HG02938 (cell line): ENCODE results near the gene CD86.
"Not testable (repeated sequence)": the region's sequence is repeated elsewhere in the genome, so short reads cannot be mapped to it uniquely, and the experiment has no call there.

ENCODE experiments used
- ATAC-seq: cut with Tn5 transposase; IDR thresholded peaks from one replicate; pipeline ENCODE4 v1.9.1; 2021; ENCODE audit warnings: mild to moderate bottlenecking, moderate library complexity; ENCODE audit not compliant: unreplicated experiment

Gene CD86

GRCh38 chr3:122055215-122055614 lies at the start of gene CD86:
Gene CD86 (plus strand): TSS chr3:122055362. CDS start chr3:122055490, 128 bp downstream.
- ATAC-seq = peak; percentile 92

- ATAC-seq = no peak
Measured at GRCh38 chr3:122006267-122006666, 48.9 kb upstream of the CD86 start.

DNA sequence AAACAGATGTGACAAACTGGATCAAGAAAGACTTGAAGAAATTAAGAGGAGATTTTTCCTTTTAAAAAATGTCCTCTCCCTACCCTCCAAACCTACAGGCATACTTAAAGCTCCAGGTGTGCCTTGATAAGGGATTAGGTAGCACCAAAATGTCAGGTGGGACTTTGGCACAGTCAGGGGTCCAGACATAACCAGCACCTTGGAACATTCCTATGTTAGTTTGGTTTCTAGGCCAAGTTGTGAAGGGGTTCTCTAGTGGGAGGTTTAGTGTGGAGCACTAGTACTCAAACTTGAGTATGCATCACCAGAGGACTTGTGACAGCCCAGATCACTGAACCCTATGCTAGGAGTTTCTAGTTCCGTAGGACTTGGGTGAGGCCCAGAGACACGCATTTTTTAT lies 47.0 kb upstream of the CD86 start:
- ATAC-seq = no peak

GRCh38 chr3:122010506-122010905 lies 44.7 kb upstream of the CD86 start:
- ATAC-seq = no peak

DNA sequence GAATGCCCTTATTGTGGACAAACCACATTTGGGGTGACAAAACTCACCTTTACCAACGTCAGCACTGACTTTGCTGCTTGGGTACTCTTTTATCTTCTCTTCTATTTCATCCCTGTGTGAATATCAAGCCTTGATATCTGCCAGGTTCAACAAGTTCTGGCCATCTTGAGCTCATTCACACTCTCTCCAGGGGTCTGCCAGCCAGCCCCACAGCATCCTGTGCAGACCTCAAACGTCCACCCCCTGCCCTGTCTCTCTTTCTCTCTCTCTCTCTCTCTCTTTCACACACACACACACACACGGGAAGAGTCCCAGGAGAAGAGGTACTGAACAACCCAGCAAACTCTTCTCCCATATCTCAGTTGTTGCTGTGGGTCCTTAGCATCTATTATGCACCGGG lies 43.8 kb upstream of the CD86 start:
- no peak for ATAC-seq

- ATAC-seq = no peak
Measured at GRCh38 chr3:122012821-122013220, 42.3 kb upstream of the CD86 start.

DNA sequence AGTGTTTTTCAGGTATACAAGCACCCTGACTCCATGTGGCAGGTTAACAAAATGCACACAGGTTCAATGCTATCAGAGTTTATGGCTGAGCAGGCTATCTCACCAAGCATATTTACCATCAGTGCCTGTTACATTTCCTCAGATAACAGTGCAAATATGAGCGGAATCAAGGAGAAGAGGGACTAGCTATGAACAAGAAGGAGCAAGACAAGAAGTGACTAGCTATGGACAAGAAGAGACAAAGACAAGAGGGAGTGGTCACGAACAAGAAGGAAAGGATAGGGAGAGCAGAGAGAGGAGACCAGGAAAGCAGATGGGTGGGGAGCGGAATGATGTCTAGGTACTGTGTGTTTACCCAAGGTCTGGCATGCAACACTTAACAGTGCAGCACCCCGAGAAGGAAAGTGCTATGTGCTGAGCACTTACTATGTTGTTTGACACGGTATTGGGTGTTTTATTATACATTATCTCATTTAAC lies 41.7 kb upstream of the CD86 start:
- no peak for ATAC-seq

GRCh38 chr3:122014741-122015140 lies 40.4 kb upstream of the CD86 start:
- ATAC-seq = peak; percentile 94

GRCh38 chr3:122019493-122019892 lies 35.7 kb upstream of the CD86 start:
- no peak for ATAC-seq

DNA sequence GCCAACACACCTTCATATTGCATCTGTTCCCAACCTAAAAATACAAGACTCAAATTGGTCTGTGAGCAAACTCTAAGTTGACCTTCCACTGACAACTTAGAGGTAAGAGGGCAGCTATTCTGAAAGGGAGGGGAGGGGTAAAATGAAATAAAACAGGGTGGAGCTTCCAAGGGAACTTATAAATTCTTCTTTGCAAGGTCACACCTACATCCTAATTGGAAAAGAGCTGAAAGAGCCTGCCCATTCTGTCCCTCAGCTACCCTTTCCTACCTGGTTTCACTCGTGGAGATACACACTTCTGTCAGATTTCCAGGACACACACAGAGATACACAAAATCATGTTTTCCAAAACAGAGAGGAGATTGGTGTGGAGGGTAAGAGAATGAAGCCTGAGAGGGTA lies 34.1 kb upstream of the CD86 start:
- no peak for ATAC-seq

- no peak for ATAC-seq
Measured at GRCh38 chr3:122021811-122022401, 33.3 kb upstream of the CD86 start, which contains the start of gene ILDR1. Gene ILDR1 (minus strand): TSS chr3:122022247. CDS start chr3:122022077, 170 bp downstream.

DNA sequence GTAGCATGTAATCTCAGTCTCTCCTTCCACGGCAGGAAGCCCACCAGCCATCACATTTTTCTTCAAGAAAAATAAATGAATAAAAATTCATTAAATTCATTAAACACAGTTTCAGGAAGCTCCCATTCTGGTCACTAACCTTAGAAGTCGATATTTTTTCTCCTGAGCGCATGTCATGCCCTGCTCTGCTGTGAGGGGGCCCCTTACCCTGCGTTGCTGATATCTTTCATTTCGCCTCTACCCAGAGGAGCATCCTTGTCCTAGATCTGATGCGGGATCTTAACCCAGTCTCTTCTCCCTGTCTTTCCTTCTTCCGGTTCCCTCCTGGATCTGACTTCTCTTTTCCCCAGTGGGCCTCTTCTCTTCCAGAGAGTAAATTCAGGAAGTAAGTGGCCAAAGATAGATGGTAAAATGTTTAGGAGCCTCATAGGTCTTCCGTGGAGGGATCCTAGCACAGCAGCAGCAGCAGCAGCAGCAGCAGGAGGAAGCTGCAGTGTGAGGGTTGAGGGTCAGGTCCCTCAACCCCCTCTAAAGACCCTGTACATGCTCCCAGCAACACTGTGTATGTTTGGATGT lies 31.7 kb upstream of the CD86 start:
- ATAC-seq = no peak

- no peak for ATAC-seq
Measured at GRCh38 chr3:122024800-122025199, 30.4 kb upstream of the CD86 start.

- peak; percentile 86 for ATAC-seq
Measured at GRCh38 chr3:122025296-122025695, 29.9 kb upstream of the CD86 start.

- peak; percentile 60 for ATAC-seq
Measured at GRCh38 chr3:122030381-122031122, 24.6 kb upstream of the CD86 start.

- peak; percentile 36 for ATAC-seq
Measured at GRCh38 chr3:122031123-122031468, 24.1 kb upstream of the CD86 start.

DNA sequence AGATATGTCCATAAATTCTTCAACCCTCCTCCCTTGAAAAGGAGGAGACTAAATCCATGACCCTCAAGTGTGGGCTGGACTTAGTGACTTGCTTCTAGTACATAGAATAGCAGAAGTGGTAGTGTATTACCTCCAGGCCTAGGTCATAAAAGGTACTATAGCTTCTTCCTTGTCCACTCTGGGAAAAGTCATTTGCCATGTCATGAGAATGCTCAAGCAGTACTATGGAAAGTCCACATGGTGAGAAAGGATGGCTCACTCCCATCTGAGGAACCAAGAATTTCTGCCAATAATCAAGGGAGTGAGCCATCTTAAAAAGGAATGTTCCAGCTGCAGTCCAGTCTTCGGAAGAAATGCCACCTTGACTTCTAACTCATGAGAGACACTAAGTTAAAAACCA lies 22.6 kb upstream of the CD86 start:
- ATAC-seq = no peak

DNA sequence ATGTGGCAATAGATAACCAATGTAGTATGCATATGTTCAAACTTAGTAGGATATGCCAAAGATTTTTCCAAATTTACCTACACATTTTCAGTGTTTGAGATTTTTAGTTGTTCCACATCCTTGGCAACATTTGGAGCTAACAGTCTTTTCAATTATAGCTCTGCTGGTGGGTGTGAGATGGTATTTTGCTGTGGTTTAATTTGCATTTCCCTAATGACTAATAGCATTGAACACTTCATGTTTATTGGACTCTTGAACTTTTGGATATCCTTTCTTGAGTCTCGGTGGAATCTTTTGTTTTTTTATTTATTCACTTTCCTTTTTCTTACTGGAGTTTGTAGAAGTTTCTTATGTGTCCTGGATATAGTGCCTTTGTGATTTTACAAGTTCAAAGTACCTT lies 22.1 kb upstream of the CD86 start:
- no peak for ATAC-seq

DNA sequence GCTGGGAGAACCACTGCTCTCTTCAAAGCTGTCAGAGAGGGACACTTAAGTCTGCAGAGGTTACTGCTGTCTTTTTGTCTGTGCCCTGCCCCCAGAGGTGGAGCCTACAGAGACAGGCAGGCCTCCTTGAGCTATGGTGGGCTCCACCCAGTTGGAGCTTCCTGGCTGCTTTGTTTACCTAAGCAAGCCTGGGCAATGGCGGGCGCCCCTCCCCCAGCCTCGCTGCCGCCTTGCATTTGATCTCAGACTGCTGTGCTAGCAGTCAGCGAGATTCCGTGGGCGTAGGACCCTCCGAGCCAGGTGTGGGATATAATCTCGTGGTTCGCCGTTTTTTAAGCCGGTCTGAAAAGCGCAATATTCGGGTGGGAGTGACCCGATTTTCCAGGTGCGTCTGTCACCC lies 7.9 kb upstream of the CD86 start:
- not testable (repeated sequence) for ATAC-seq

DNA sequence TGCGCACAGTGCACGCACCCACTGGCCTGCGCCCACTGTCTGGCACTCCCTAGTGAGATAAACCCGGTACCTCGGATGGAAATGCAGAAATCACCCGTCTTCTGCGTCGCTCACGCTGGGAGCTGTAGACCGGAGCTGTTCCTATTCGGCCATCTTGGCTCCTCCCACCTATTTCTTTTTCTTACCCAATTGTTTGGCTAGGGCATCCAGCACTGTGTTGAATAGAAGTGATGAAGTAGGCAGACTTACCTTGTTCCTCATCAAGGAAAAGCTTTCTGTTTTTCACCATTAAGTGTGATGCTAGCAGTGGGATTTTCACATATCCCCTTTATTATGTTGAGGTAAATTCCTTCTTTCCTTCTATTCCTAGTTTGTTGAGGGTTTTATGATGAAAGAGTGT lies 7.4 kb upstream of the CD86 start:
- not testable (repeated sequence) for ATAC-seq

GRCh38 chr3:122052968-122053367 lies 2.2 kb upstream of the CD86 start:
- peak; percentile 58 for ATAC-seq

DNA sequence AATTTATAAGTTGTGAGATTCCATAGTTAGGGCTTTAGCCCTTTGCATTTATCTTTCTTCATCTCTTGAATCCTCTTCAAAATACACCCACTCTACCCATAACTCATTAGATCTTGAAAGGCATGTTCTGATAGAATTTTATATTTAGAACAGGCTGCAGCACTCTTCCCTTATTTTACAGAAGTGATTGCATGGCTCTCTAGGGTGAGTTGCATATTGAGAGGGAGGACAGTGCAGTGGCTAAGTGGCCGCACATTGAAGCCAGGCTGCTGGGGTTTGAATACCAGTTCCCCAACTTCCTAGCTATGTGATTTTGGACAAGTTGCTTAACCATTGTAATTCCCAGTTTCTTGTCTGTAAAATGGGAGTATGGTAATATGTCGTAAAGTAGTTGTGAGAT lies 2.5 kb downstream of the CD86 start:
- no peak for ATAC-seq
